Adrenal gland (tissue), 12 donors: Measurements from ENCODE around the gene PCYT1B. TPM values are rescaled to one million over a fixed set of nuclear protein-coding genes. Genes with fewer than 3 reads are reported as not detected.

Source experiments
- DNase-seq, 7 donors: peaks; one replicate each; pipeline ENCODE4 v3.0.0-alpha.2; 2019 to 2020
- H3K27ac ChIP-seq, 5 donors: fragments of 200-600 bp; sonication (generic) in 4 of 5; 1 replicate in 3 of 5; 2 replicates in 2 of 5; pipeline versions ENCODE4 v1.5.1 to v1.8.0; 2016 to 2020; ENCODE audit warnings: mild to moderate bottlenecking in 1 of 5
- H3K27me3 ChIP-seq: fragments of 200-600 bp; 2 replicates; pipeline ENCODE4 v1.8.0; 2021
- H3K36me3 ChIP-seq, 2 donors: fragments of 200-600 bp; replicated peaks in 1 of 2; 1 replicate in 1 of 2; 2 replicates in 1 of 2; pipeline versions ENCODE4 v1.5.1 to v1.8.0; 2018 to 2022
- H3K4me1 ChIP-seq, 2 donors: fragments of 200-600 bp; replicated peaks in 1 of 2; 1 replicate in 1 of 2; 2 replicates in 1 of 2; pipeline versions ENCODE4 v1.5.1 to v1.8.0; 2018 to 2021
- H3K4me3 ChIP-seq, 4 donors: fragments of 200-600 bp; sonication (generic) in 3 of 4; one replicate each; pipeline ENCODE4 v1.5.1; 2016 to 2018
- H3K9me3 ChIP-seq, 3 donors: fragments of 200-600 bp; sonication (generic) in 1 of 3; replicated peaks in 1 of 3; 1 replicate in 2 of 3; 2 replicates in 1 of 3; pipeline versions ENCODE4 v1.5.1 to v1.8.0; 2016 to 2021
- CTCF ChIP-seq, 6 experiments: fragments of 450-650 bp in 4 of 6; fragments of 200-600 bp in 2 of 6; sonication (generic) in 1 of 6; IDR thresholded peaks; 1 replicate in 5 of 6; 2 replicates in 1 of 6; pipeline versions ENCODE4 v1.5.1 to v1.8.0; 2016 to 2021; ENCODE audit warnings: antibody characterized with exemption in 6 of 6, mild to moderate bottlenecking in 2 of 6, moderate library complexity in 1 of 6
- POLR2A ChIP-seq, 2 donors: fragments of 450-650 bp; IDR thresholded peaks; one replicate each; pipeline ENCODE4 v1.6.1; 2017; ENCODE audit warnings: antibody characterized with exemption in 2 of 2, mild to moderate bottlenecking in 2 of 2, moderate library complexity in 1 of 2
- WGBS, 4 donors: extraction: QIAGEN DNeasy Blood & Tissue Kit in 2 of 4; methylation state at CpG; one replicate each; pipeline versions ENCODE4 v1.1.5 to v1.1.7; 2013 to 2017; 5-methylcytosine and 5-hydroxymethylcytosine counted together
- intact Hi-C, 2 donors: fragments of 100-400 bp; cut with DNase I; formaldehyde crosslinking; loops; one replicate each; pipeline versions ENCODE4 v1.14.1 to v1.15.0; 2022 to 2023
- polyA plus RNA-seq, 3 donors: library from polyadenylated mRNA; stranded (reverse); fragments of 200-250 nt in 2 of 3; fragments of 350-450 nt in 1 of 3; fragmentation: Illumina TruSeq in 1 of 3; extraction: RNeasy Lipid Tissue Mini Kit (QIAGEN cat#74804) in 1 of 3; gene quantifications; one replicate each; pipeline ENCODE4 v1.2.3, GENCODE V29; 2013 to 2014
- total RNA-seq, 9 donors: library from RNA; depleted of rRNA in 4 of 9; stranded (reverse); fragments of >200 nt in 4 of 9; fragments of 120-200 nt in 1 of 9; fragmentation: NEBNext Ultra II Directional in 1 of 9; extraction: Animal tissue kit (Norgen Biotek cat#: 25700) in 1 of 9; gene quantifications; one replicate each; pipeline versions ENCODE4 v1.1.0 to v1.2.4, GENCODE V29; 2013 to 2023
- donor health status: healthy with polysubstance abuse.
- donor health status: Bipolar disorder and iron deficiency.
- donor health status: DM: yes; HTN: yes; CAD: no.
- donor health status: DM: no; HTN: no; CAD: no.
- donor health status: DM: no; HTN: no; CAD: no.
- donor health status: DM: yes; HTN: yes; CAD: no.

PCYT1B gene
- total and polyA plus RNA-seq, 12 donors, result 0.40 to 12.1 (median 1.4) TPM

- Histone ChIP-seq H3K4me1 (no peaks in the 10 kb centered on the region), H3K4me3 (no peak overlapping the region), H3K36me3 (no peaks in the 10 kb centered on the region), H3K9me3 (no peaks in the 10 kb centered on the region), H3K27me3 (peaks cover 9% of the 10 kb centered on the region), H3K27ac (no peak overlapping the region)
- DNase-seq, result no peak
- TF ChIP-seq CTCF (IDR thresholded peaks at IDR 0.05), result no peak
- no peak for TF ChIP-seq POLR2A (IDR thresholded peaks at IDR 0.05)
- intact Hi-C loops, result no loop called here
- 84 to 95% (median 88%) methylated on average over 15 to 19 of the region's 19 CpGs for WGBS, 4 donors
Measured at GRCh38 chrX:24563291-24564010, 83.7 kb downstream of the PCYT1B start.

GRCh38 chrX:24561121-24561520 is 86.0 kb downstream of the PCYT1B start:
- WGBS, 4 donors, result 51 to 76% (median 61%) methylated on average over 4 to 5 of the region's 5 CpGs
- H3K27ac ChIP-seq, result no peak overlapping the region
- no peaks in the 10 kb centered on the region for H3K4me1 ChIP-seq
- no peaks in the 10 kb centered on the region for H3K9me3 ChIP-seq
- peaks cover 8% of the 10 kb centered on the region for H3K27me3 ChIP-seq
- no peak for DNase-seq
- intact Hi-C loops, result no loop called here
- H3K4me3 ChIP-seq, result no peak overlapping the region
- TF ChIP-seq CTCF (IDR thresholded peaks at IDR 0.05) (peak in 2 of 6 experiments; percentile 11 to 19), POLR2A (IDR thresholded peaks at IDR 0.05) (no peak)
- no peaks in the 10 kb centered on the region for H3K36me3 ChIP-seq

- H3K27ac ChIP-seq, result no peak overlapping the region
- DNase-seq, result peak in 2 of 7 donors; percentile 7 to 24
- no peaks in the 10 kb centered on the region for H3K9me3 ChIP-seq
- H3K36me3 ChIP-seq, result no peaks in the 10 kb centered on the region
- no peaks in the 10 kb centered on the region for H3K4me1 ChIP-seq
- H3K4me3 ChIP-seq, result no peak overlapping the region
- 45 to 72% (median 66%) methylated on average over 4 of the region's 4 CpGs for WGBS, 4 donors
- intact Hi-C loops, result no loop called here
- TF ChIP-seq POLR2A (IDR thresholded peaks at IDR 0.05), result no peak
- TF ChIP-seq CTCF (IDR thresholded peaks at IDR 0.05), result no peak
- peaks cover 2% of the 10 kb centered on the region for H3K27me3 ChIP-seq
Measured at GRCh38 chrX:24553011-24553410, 94.1 kb downstream of the PCYT1B start.

- no peak overlapping the region for H3K27ac ChIP-seq
Measured at GRCh38 chrX:24550166-24550565, 97.0 kb downstream of the PCYT1B start.

More at GRCh38 chrX:24550166-24550565, 97.0 kb downstream of the PCYT1B start:
- intact Hi-C loops, result no loop called here
- TF ChIP-seq CTCF (IDR thresholded peaks at IDR 0.05) (no peak), POLR2A (IDR thresholded peaks at IDR 0.05) (no peak)
- no peaks in the 10 kb centered on the region for H3K36me3 ChIP-seq
- no peak overlapping the region for H3K4me3 ChIP-seq
- H3K9me3 ChIP-seq, result no peaks in the 10 kb centered on the region
- no peaks in the 10 kb centered on the region for H3K27me3 ChIP-seq
- no peaks in the 10 kb centered on the region for H3K4me1 ChIP-seq
- WGBS, 4 donors, result 66 to 88% (median 76%) methylated on average over 5 of the region's 5 CpGs
- no peak for DNase-seq
